ENCODE results near the gene INMT.

INMT gene

GRCh38 chr7:30728591-30729100, 23.3 kb upstream of the INMT start:
- H3K36me3 ChIP-seq (ENCODE audit: control insufficient read depth, insufficient read depth, low read length, severe bottlenecking): no peaks in the 10 kb centered on the region
- no peak overlapping the region for H3K9ac ChIP-seq (ENCODE audit: low read length)
- DNase-seq (ENCODE audit: low read depth): no peak
- H3K4me1 ChIP-seq (ENCODE audit: control insufficient read depth, insufficient read depth, low read length): no peaks in the 10 kb centered on the region
- H3K27me3 ChIP-seq (replicated peaks; ENCODE audit: control insufficient read depth, insufficient read depth, low read length): peaks cover 58% of the 10 kb centered on the region
- H3K4me3 ChIP-seq (ENCODE audit: low read length): no peak overlapping the region
- no peaks in the 10 kb centered on the region for H3K9me3 ChIP-seq (ENCODE audit: control insufficient read depth, low read length)

GRCh38 chr7:30729642-30730041, 22.3 kb upstream of the INMT start:
- Histone ChIP-seq H3K27me3 (replicated peaks; ENCODE audit: control insufficient read depth, insufficient read depth, low read length) (peaks cover 61% of the 10 kb centered on the region), H3K36me3 (ENCODE audit: control insufficient read depth, insufficient read depth, low read length, severe bottlenecking) (no peaks in the 10 kb centered on the region), H3K9me3 (ENCODE audit: control insufficient read depth, low read length) (no peaks in the 10 kb centered on the region), H3K9ac (ENCODE audit: low read length) (no peak overlapping the region), H3K4me1 (ENCODE audit: control insufficient read depth, insufficient read depth, low read length) (no peaks in the 10 kb centered on the region), H3K4me3 (ENCODE audit: low read length) (no peak overlapping the region)
- DNase-seq (ENCODE audit: low read depth): no peak

GRCh38 chr7:30730097-30730496, 21.8 kb upstream of the INMT start:
- Histone ChIP-seq H3K4me3 (ENCODE audit: low read length) (no peak overlapping the region), H3K9me3 (ENCODE audit: control insufficient read depth, low read length) (no peaks in the 10 kb centered on the region), H3K27me3 (replicated peaks; ENCODE audit: control insufficient read depth, insufficient read depth, low read length) (peaks cover 59% of the 10 kb centered on the region), H3K36me3 (ENCODE audit: control insufficient read depth, insufficient read depth, low read length, severe bottlenecking) (no peaks in the 10 kb centered on the region), H3K9ac (ENCODE audit: low read length) (no peak overlapping the region), H3K4me1 (ENCODE audit: control insufficient read depth, insufficient read depth, low read length) (no peaks in the 10 kb centered on the region)
- no peak for DNase-seq (ENCODE audit: low read depth)

- DNase-seq (ENCODE audit: low read depth): no peak
- H3K9me3 ChIP-seq (ENCODE audit: control insufficient read depth, low read length): no peaks in the 10 kb centered on the region
- peaks cover 59% of the 10 kb centered on the region for H3K27me3 ChIP-seq (replicated peaks; ENCODE audit: control insufficient read depth, insufficient read depth, low read length)
- no peaks in the 10 kb centered on the region for H3K4me1 ChIP-seq (ENCODE audit: control insufficient read depth, insufficient read depth, low read length)
- H3K36me3 ChIP-seq (ENCODE audit: control insufficient read depth, insufficient read depth, low read length, severe bottlenecking): no peaks in the 10 kb centered on the region
- no peak overlapping the region for H3K4me3 ChIP-seq (ENCODE audit: low read length)
- no peak overlapping the region for H3K9ac ChIP-seq (ENCODE audit: low read length)
These were observed 20.9 kb upstream of the INMT start for GRCh38 chr7:30730996-30731395.

GRCh38 chr7:30731581-30731980, 20.4 kb upstream of the INMT start:
- no peak for DNase-seq (ENCODE audit: low read depth)
- Histone ChIP-seq H3K4me3 (ENCODE audit: low read length) (no peak overlapping the region), H3K4me1 (ENCODE audit: control insufficient read depth, insufficient read depth, low read length) (no peaks in the 10 kb centered on the region), H3K9ac (ENCODE audit: low read length) (no peak overlapping the region), H3K36me3 (ENCODE audit: control insufficient read depth, insufficient read depth, low read length, severe bottlenecking) (no peaks in the 10 kb centered on the region), H3K9me3 (ENCODE audit: control insufficient read depth, low read length) (no peaks in the 10 kb centered on the region), H3K27me3 (replicated peaks; ENCODE audit: control insufficient read depth, insufficient read depth, low read length) (peaks cover 56% of the 10 kb centered on the region)

- Histone ChIP-seq H3K4me3 (ENCODE audit: low read length) (no peak overlapping the region), H3K9ac (ENCODE audit: low read length) (no peak overlapping the region), H3K36me3 (ENCODE audit: control insufficient read depth, insufficient read depth, low read length, severe bottlenecking) (no peaks in the 10 kb centered on the region), H3K9me3 (ENCODE audit: control insufficient read depth, low read length) (no peaks in the 10 kb centered on the region), H3K27me3 (replicated peaks; ENCODE audit: control insufficient read depth, insufficient read depth, low read length) (peaks cover 56% of the 10 kb centered on the region), H3K4me1 (ENCODE audit: control insufficient read depth, insufficient read depth, low read length) (no peaks in the 10 kb centered on the region)
- DNase-seq (ENCODE audit: low read depth): no peak
These were observed 19.3 kb upstream of the INMT start for GRCh38 chr7:30732606-30733005.

GRCh38 chr7:30733216-30733615, 18.7 kb upstream of the INMT start:
- Histone ChIP-seq H3K27me3 (replicated peaks; ENCODE audit: control insufficient read depth, insufficient read depth, low read length) (peaks cover 60% of the 10 kb centered on the region), H3K36me3 (ENCODE audit: control insufficient read depth, insufficient read depth, low read length, severe bottlenecking) (no peaks in the 10 kb centered on the region)

GRCh38 chr7:30733691-30734090, 18.2 kb upstream of the INMT start:
- no peak overlapping the region for H3K9ac ChIP-seq (ENCODE audit: low read length)
- no peak overlapping the region for H3K4me3 ChIP-seq (ENCODE audit: low read length)
- no peaks in the 10 kb centered on the region for H3K9me3 ChIP-seq (ENCODE audit: control insufficient read depth, low read length)
- no peaks in the 10 kb centered on the region for H3K36me3 ChIP-seq (ENCODE audit: control insufficient read depth, insufficient read depth, low read length, severe bottlenecking)
- no peak for DNase-seq (ENCODE audit: low read depth)
- peaks cover 61% of the 10 kb centered on the region for H3K27me3 ChIP-seq (replicated peaks; ENCODE audit: control insufficient read depth, insufficient read depth, low read length)
- H3K4me1 ChIP-seq (ENCODE audit: control insufficient read depth, insufficient read depth, low read length): no peaks in the 10 kb centered on the region

More at GRCh38 chr7:30733216-30733615, 18.7 kb upstream of the INMT start:
- DNase-seq (ENCODE audit: low read depth): no peak
- no peak overlapping the region for H3K9ac ChIP-seq (ENCODE audit: low read length)
- H3K4me3 ChIP-seq (ENCODE audit: low read length): no peak overlapping the region
- no peaks in the 10 kb centered on the region for H3K9me3 ChIP-seq (ENCODE audit: control insufficient read depth, low read length)
- no peaks in the 10 kb centered on the region for H3K4me1 ChIP-seq (ENCODE audit: control insufficient read depth, insufficient read depth, low read length)

- no peaks in the 10 kb centered on the region for H3K36me3 ChIP-seq (ENCODE audit: control insufficient read depth, insufficient read depth, low read length, severe bottlenecking)
- DNase-seq (ENCODE audit: low read depth): no peak
- H3K27me3 ChIP-seq (replicated peaks; ENCODE audit: control insufficient read depth, insufficient read depth, low read length): peaks cover 56% of the 10 kb centered on the region
- no peak overlapping the region for H3K4me3 ChIP-seq (ENCODE audit: low read length)
- no peak overlapping the region for H3K9ac ChIP-seq (ENCODE audit: low read length)
- no peaks in the 10 kb centered on the region for H3K9me3 ChIP-seq (ENCODE audit: control insufficient read depth, low read length)
- no peaks in the 10 kb centered on the region for H3K4me1 ChIP-seq (ENCODE audit: control insufficient read depth, insufficient read depth, low read length)
These were observed 17.4 kb upstream of the INMT start for GRCh38 chr7:30734497-30734896.

GRCh38 chr7:30735631-30736030, 16.3 kb upstream of the INMT start:
- Histone ChIP-seq H3K27me3 (replicated peaks; ENCODE audit: control insufficient read depth, insufficient read depth, low read length) (peaks cover 48% of the 10 kb centered on the region), H3K4me1 (ENCODE audit: control insufficient read depth, insufficient read depth, low read length) (no peaks in the 10 kb centered on the region), H3K36me3 (ENCODE audit: control insufficient read depth, insufficient read depth, low read length, severe bottlenecking) (no peaks in the 10 kb centered on the region), H3K4me3 (ENCODE audit: low read length) (no peak overlapping the region), H3K9ac (ENCODE audit: low read length) (no peak overlapping the region), H3K9me3 (ENCODE audit: control insufficient read depth, low read length) (no peaks in the 10 kb centered on the region)
- DNase-seq (ENCODE audit: low read depth): no peak

- no peak overlapping the region for H3K9ac ChIP-seq (ENCODE audit: low read length)
- peaks cover 43% of the 10 kb centered on the region for H3K27me3 ChIP-seq (replicated peaks; ENCODE audit: control insufficient read depth, insufficient read depth, low read length)
- H3K4me3 ChIP-seq (ENCODE audit: low read length): no peak overlapping the region
- H3K9me3 ChIP-seq (ENCODE audit: control insufficient read depth, low read length): no peaks in the 10 kb centered on the region
- no peaks in the 10 kb centered on the region for H3K36me3 ChIP-seq (ENCODE audit: control insufficient read depth, insufficient read depth, low read length, severe bottlenecking)
- no peaks in the 10 kb centered on the region for H3K4me1 ChIP-seq (ENCODE audit: control insufficient read depth, insufficient read depth, low read length)
- DNase-seq (ENCODE audit: low read depth): no peak
These were observed 15.6 kb upstream of the INMT start for GRCh38 chr7:30736291-30736690.

Data from adipocyte (in vitro differentiated cells).